ENCODE results near the gene PRR14L. TPM values are rescaled to one million over a fixed set of nuclear protein-coding genes. Genes with fewer than 3 reads are reported as not detected.
"Not testable (repeated sequence)": the region's sequence is repeated elsewhere in the genome, so short reads cannot be mapped to it uniquely, and the experiment has no call there.

The PRR14L gene
- total RNA-seq, result 10 to 100 TPM in 3 of 4 donors, 1 to 10 TPM in 1; 8.8 to 16.4 (median 12.6) TPM
- 1 to 10 TPM; 2.7 to 7.0 (median 5.8) TPM for polyA plus RNA-seq
- long read RNA-seq, donor 1, partial matches to known transcripts, result 0 of 1 reads
- long read RNA-seq, donor 1, other reads (novel, unspliced or antisense), result 1 of 1 reads
- long read RNA-seq, donor 2, partial matches to known transcripts, result 2 of 4 reads
- long read RNA-seq, donor 2, other reads (novel, unspliced or antisense), result 2 of 4 reads

DNA sequence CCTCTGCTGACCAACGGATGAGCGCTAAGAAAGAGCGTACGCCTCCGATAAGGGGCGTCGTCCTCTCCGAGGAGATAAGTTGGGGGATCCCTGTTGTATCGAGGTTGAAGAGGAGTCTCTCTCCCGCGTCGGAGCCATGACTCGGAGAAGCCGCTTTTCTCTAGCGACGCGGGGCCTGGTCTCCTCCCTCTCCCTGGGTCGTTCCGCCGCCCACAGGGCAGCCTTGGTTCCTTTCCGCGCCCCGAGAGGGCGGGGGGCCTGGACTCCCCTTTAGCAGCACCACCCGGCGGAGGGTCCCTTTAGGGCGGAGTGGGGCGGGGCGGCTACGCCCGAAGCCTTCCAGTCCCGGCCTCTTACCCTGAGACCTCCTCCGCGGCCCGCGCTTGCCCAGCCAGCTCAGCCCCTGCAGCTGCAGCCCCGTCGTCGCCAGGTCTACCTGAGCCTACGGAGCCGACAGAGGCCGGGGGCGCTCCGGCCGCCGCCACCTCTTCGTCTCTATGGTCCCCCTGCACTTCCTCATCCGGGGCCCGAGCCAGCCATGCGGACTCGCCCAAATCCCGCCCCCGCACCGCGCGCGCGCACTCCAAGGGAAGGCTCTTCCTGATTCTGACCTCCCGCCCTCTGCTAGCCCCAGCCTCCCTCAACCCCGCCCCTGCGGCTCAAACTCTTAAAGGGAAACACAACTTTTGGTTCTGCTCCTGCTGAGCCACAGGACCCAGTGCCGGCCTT, at the start of gene PRR14L:
Gene PRR14L, minus strand, starts transcription at position 497 of the 729 bp plus-strand sequence. CDS start 11,272 bp downstream, outside the sequence.
- intact Hi-C loops (cut with DNase I), result loop anchor here (5.0 to 10.0 kb wide), 2 partner anchors 87 to 665 kb away; partner anchors contain the start of genes PISD (in 2 of the 2) and RTCB (in 1 of the 2)
- WGBS, 3 donors, result 0 to 1% (median 0%) methylated on average over 52 to 62 of the region's 62 CpGs

DNA sequence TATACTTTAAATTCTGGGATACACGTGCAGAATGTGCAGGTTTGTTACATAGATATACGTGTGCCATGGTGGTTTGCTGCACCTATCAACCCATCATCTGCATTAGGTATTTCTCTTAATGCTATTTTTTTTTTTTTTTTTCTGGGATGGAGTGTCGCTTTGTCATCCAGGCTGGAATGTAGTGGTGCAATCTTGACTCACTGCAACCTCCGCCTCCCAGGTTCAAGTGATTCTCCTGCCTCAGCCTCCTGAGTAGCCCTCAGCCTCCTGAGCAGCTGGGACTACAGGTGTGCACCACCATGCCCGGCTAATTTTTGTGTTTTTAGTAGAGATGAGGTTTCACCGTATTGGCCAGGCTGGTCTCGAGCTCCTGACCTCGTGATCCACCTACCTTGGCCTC, 49.4 kb upstream of the PRR14L start:
- ATAC-seq; H3K4me1 ChIP-seq; H3K27me3 ChIP-seq (ENCODE audit: insufficient read depth in 3 of 3, low read length in 2 of 3); intact Hi-C loops (cut with DNase I); H3K4me3 ChIP-seq; H3K9me3 ChIP-seq; H3K27ac ChIP-seq; DNase-seq: not testable (repeated sequence)
- WGBS, 3 donors, result 83 to 86% (median 83%) methylated on average over 8 of the region's 8 CpGs
- peaks cover 16 to 95% of the 10 kb centered on the region in 2 donors for H3K36me3 ChIP-seq (ENCODE audit: insufficient read depth in 1 of 2, low read depth in 1 of 2)

More for the DNA sequence above, at the start of gene PRR14L:
- Histone ChIP-seq H3K36me3 (ENCODE audit: insufficient read depth in 1 of 2, low read depth in 1 of 2) (peaks cover 0 to 14% of the 10 kb centered on the region in 2 donors), H3K27ac (peak within 1 kb of the TSS; percentile 84), H3K4me1 (peaks cover 41% of the 10 kb centered on the region), H3K4me3 (peak within 1 kb of the TSS; percentile 94), H3K27me3 (ENCODE audit: insufficient read depth in 3 of 3, low read length in 2 of 3) (no peaks in the 10 kb centered on the region), H3K9me3 (no peaks in the 10 kb centered on the region)
- ATAC-seq (peak; percentile 87 to 94 (median 90)), DNase-seq (peak; percentile 98 to 99)
- TF ChIP-seq, protein P1, sequence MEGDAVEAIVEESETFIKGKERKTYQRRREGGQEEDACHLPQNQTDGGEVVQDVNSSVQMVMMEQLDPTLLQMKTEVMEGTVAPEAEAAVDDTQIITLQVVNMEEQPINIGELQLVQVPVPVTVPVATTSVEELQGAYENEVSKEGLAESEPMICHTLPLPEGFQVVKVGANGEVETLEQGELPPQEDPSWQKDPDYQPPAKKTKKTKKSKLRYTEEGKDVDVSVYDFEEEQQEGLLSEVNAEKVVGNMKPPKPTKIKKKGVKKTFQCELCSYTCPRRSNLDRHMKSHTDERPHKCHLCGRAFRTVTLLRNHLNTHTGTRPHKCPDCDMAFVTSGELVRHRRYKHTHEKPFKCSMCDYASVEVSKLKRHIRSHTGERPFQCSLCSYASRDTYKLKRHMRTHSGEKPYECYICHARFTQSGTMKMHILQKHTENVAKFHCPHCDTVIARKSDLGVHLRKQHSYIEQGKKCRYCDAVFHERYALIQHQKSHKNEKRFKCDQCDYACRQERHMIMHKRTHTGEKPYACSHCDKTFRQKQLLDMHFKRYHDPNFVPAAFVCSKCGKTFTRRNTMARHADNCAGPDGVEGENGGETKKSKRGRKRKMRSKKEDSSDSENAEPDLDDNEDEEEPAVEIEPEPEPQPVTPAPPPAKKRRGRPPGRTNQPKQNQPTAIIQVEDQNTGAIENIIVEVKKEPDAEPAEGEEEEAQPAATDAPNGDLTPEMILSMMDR (IDR thresholded peaks at IDR 0.05), result no peak

DNA sequence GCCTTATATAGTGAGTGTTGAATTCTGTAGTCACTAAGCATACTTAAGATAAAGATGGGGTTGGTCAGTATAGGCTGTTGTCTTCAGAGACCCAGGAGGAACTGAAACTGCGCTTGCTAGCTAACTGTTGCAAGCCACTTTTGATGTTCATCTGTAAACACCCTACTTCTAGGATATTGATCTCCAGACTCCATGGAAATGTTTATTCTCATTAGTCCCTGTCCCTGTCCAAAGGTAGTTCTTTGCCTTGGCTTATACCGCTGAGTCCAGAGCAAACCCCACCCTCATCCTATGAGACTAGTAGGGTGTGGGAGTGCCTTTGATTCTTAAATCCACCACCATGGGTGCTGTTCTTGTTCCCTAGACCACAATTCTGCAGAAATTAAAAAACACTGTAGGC, 40.3 kb upstream of the PRR14L start:
- WGBS, 3 donors, result 94 to 98% (median 97%) methylated on average over 2 of the region's 2 CpGs
- H3K4me1 ChIP-seq, result no peaks in the 10 kb centered on the region
- H3K4me3 ChIP-seq, result no peak overlapping the region
- peaks cover 0 to 53% of the 10 kb centered on the region in 2 donors for H3K36me3 ChIP-seq (ENCODE audit: insufficient read depth in 1 of 2, low read depth in 1 of 2)
- no peaks in the 10 kb centered on the region for H3K27me3 ChIP-seq (ENCODE audit: insufficient read depth in 3 of 3, low read length in 2 of 3)
- TF ChIP-seq, protein P1 (IDR thresholded peaks at IDR 0.05), result no peak
- DNase-seq (no peak), ATAC-seq (no peak)
- H3K9me3 ChIP-seq, result no peaks in the 10 kb centered on the region
- intact Hi-C loops (cut with DNase I), result no loop called here
- no peak overlapping the region for H3K27ac ChIP-seq

DNA sequence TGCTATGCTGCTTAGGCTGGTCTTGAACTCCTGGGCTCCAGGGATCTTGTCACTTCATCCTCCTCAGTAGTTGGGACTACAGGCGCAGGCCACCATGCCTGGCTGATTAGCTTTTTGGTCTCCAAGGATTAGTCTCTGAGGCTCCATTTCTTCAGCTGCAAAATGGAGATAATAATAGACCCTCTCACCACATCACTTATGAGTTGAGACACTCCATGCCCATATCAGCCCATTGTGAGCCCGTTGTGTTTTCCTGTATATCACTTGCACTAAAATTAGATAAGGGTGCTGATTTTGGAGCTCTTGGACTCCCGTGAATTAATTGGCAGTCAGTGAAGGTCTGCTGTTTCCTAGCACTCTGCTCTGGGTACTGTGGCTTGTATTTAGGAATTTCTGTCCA, 39.9 kb upstream of the PRR14L start:
- no peaks in the 10 kb centered on the region for H3K27me3 ChIP-seq (ENCODE audit: insufficient read depth in 3 of 3, low read length in 2 of 3)
- TF ChIP-seq, protein P1 (IDR thresholded peaks at IDR 0.05), result no peak
- no peaks in the 10 kb centered on the region for H3K4me1 ChIP-seq
- no peak overlapping the region for H3K4me3 ChIP-seq
- 82 to 87% (median 83%) methylated on average over 3 of the region's 3 CpGs for WGBS, 3 donors
- ATAC-seq (no peak), DNase-seq (no peak)
- intact Hi-C loops (cut with DNase I), result no loop called here
- H3K36me3 ChIP-seq (ENCODE audit: insufficient read depth in 1 of 2, low read depth in 1 of 2), result peaks cover 0 to 53% of the 10 kb centered on the region in 2 donors
- no peaks in the 10 kb centered on the region for H3K9me3 ChIP-seq
- no peak overlapping the region for H3K27ac ChIP-seq

DNA sequence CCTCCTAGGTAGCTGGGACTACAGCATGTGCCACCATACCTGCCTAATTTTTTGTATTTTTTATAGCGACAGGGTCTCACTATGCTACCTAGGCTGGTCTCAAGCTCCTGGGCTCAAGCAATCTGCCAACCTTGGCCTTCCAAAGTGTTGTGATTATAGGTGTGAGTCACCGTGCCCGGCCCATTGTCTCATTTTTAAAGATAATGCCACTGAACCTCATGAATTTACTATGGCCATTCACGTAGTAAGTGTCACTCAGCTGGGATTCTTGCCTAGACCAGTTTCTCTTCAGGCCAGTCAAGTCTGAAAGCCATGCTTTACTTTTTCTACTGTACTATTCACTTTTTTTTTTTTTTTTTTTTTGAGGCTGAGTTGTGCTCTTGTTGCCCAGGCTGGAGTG, 26.3 kb upstream of the PRR14L start:
- Histone ChIP-seq H3K36me3 (ENCODE audit: insufficient read depth in 1 of 2, low read depth in 1 of 2) (peaks cover 11 to 83% of the 10 kb centered on the region in 2 donors), H3K9me3 (no peaks in the 10 kb centered on the region), H3K4me1 (no peaks in the 10 kb centered on the region), H3K4me3 (no peak overlapping the region), H3K27me3 (ENCODE audit: insufficient read depth in 3 of 3, low read length in 2 of 3) (no peaks in the 10 kb centered on the region), H3K27ac (no peak overlapping the region)
- no peak for DNase-seq
- no peak for ATAC-seq
- TF ChIP-seq, protein P1 (IDR thresholded peaks at IDR 0.05), result no peak
- intact Hi-C loops (cut with DNase I), result no loop called here
- 96 to 99% (median 96%) methylated on average over 4 of the region's 4 CpGs for WGBS, 3 donors

Data from psoas muscle (tissue), 8 donors.